H1 (cell line): Measurements from ENCODE around the gene PDK2. TPM values are rescaled to one million over a fixed set of nuclear protein-coding genes. Genes with fewer than 3 reads are reported as not detected.

ENCODE experiments used
- CTCF ChIA-PET: fragments of 300-600 bp; sonication (Branson Sonifier 250); formaldehyde crosslinking; loops from one replicate; lab custom pipeline; 2021; ENCODE audit not compliant: partially characterized antibody; lab: Charles Lee
- POLR2A ChIA-PET: fragments of 300-600 bp; sonication (Branson Sonifier 250); formaldehyde crosslinking; loops from one replicate; lab custom pipeline; 2021; ENCODE audit warnings: inconsistent platforms; ENCODE audit not compliant: partially characterized antibody; lab: Charles Lee
- DNase-seq, 2 experiments: peaks; one replicate each; pipeline versions ENCODE4 v3.0.0 to v3.0.0-alpha.2; 2010 to 2022; ENCODE audit warnings: low spot score in 2 of 2, low read depth in 1 of 2, mixed read lengths in 1 of 2
- FAIRE-seq: peaks from 2 replicates; lab custom pipeline; 2011; peaks lifted over from hg19 to GRCh38; lab: Jason Lieb, UNC
- H2AFZ ChIP-seq: 2 replicates; pipeline ENCODE4 v1.8.1; 2012; ENCODE audit warnings: low read length, inconsistent platforms
- H2AK5ac ChIP-seq: 2 replicates; pipeline ENCODE4 v1.6.1; 2013; ENCODE audit warnings: low read depth, low read length
- H2BK120ac ChIP-seq: replicated peaks from 2 replicates; pipeline ENCODE3; 2013; ENCODE audit warnings: low read depth, low read length, inconsistent platforms
- H2BK12ac ChIP-seq: 2 replicates; pipeline ENCODE4 v1.6.1; 2013; ENCODE audit warnings: low read depth, low read length
- H2BK15ac ChIP-seq: 2 replicates; pipeline ENCODE4 v1.6.1; 2013; ENCODE audit warnings: low read length
- H2BK20ac ChIP-seq: 2 replicates; pipeline ENCODE4 v1.6.1; 2013; ENCODE audit warnings: low read length
- H2BK5ac ChIP-seq: 2 replicates; pipeline ENCODE4 v1.6.1; 2013; ENCODE audit warnings: low read depth, low read length
- H3K14ac ChIP-seq: 2 replicates; pipeline ENCODE4 v1.6.1; 2013; ENCODE audit warnings: inconsistent platforms; ENCODE audit not compliant: insufficient read length
- H3K18ac ChIP-seq: 2 replicates; pipeline ENCODE4 v1.6.1; 2013; ENCODE audit warnings: low read length; ENCODE audit errors: extremely low read depth
- H3K23ac ChIP-seq: 2 replicates; pipeline ENCODE4 v1.6.1; 2013; ENCODE audit warnings: inconsistent platforms; ENCODE audit not compliant: insufficient read length
- H3K23me2 ChIP-seq: 2 replicates; pipeline ENCODE4 v1.6.1; 2013; ENCODE audit warnings: low read depth, low read length
- H3K27ac ChIP-seq: 2 replicates; pipeline ENCODE4 v1.6.1; 2011; ENCODE audit warnings: low read depth, low read length, inconsistent platforms
- H3K27me3 ChIP-seq, 4 experiments: replicated peaks in 1 of 4; 1 replicate in 1 of 4; 2 replicates in 3 of 4; pipeline versions ENCODE4 v1.6.1 to v1.8.1; 2011 to 2013; ENCODE audit warnings: low read length in 3 of 4, mild to moderate bottlenecking in 3 of 4, inconsistent platforms in 2 of 4, mixed read lengths in 2 of 4, moderate library complexity in 1 of 4; ENCODE audit not compliant: control insufficient read depth in 3 of 4, insufficient read depth in 3 of 4; ENCODE audit errors: extremely low read depth in 1 of 4
- H3K36me3 ChIP-seq, 4 experiments: 2 replicates each; pipeline versions ENCODE4 v1.6.1 to v1.8.1; 2011 to 2013; ENCODE audit warnings: mild to moderate bottlenecking in 4 of 4, low read length in 3 of 4, moderate library complexity in 2 of 4, control low read depth in 1 of 4, inconsistent platforms in 1 of 4; ENCODE audit not compliant: insufficient read depth in 4 of 4, control insufficient read depth in 2 of 4
- H3K4ac ChIP-seq: replicated peaks from 2 replicates; pipeline ENCODE3; 2013; ENCODE audit warnings: low read length, low read depth, mixed read lengths, inconsistent platforms; ENCODE audit not compliant: insufficient read length
- H3K4me1 ChIP-seq, 4 experiments: replicated peaks in 1 of 4; 1 replicate in 1 of 4; 2 replicates in 3 of 4; pipeline versions ENCODE4 v1.6.1 to v1.8.1; 2011 to 2013; ENCODE audit warnings: low read length in 3 of 4, inconsistent platforms in 2 of 4, mixed read lengths in 1 of 4; ENCODE audit not compliant: insufficient read depth in 4 of 4, control insufficient read depth in 3 of 4
- H3K4me2 ChIP-seq, 2 experiments: 2 replicates each; pipeline versions ENCODE4 v1.6.1 to v1.8.1; 2011 to 2013; ENCODE audit warnings: low read depth in 2 of 2, low read length in 2 of 2, control low read depth in 1 of 2, inconsistent platforms in 1 of 2, mild to moderate bottlenecking in 1 of 2; ENCODE audit not compliant: insufficient read depth in 1 of 2
- H3K4me3 ChIP-seq, 4 experiments: fragments of 200-600, 300-600 bp in 1 of 4; sonication (generic), shearing (Covaris generic), sonication (Bioruptor Twin) in 1 of 4; 2 replicates each; pipeline versions ENCODE4 v1.5.1 to v1.8.1; 2011 to 2016; ENCODE audit warnings: low read length in 4 of 4, low read depth in 3 of 4, control low read depth in 2 of 4, inconsistent platforms in 2 of 4, mild to moderate bottlenecking in 2 of 4, mixed read lengths in 1 of 4, moderate library complexity in 1 of 4; ENCODE audit not compliant: insufficient read depth in 2 of 4; ENCODE audit errors: extremely low read depth in 1 of 4
- H3K56ac ChIP-seq: replicated peaks from 2 replicates; pipeline ENCODE3; 2013; ENCODE audit warnings: low read depth, mild to moderate bottlenecking, mixed read lengths, low read length, inconsistent platforms; ENCODE audit not compliant: insufficient read length
- H3K79me1 ChIP-seq: 2 replicates; pipeline ENCODE4 v1.6.1; 2013; ENCODE audit warnings: low read depth, low read length, control low read depth
- H3K79me2 ChIP-seq, 2 experiments: 2 replicates each; pipeline versions ENCODE4 v1.6.1 to v1.8.1; 2012 to 2013; ENCODE audit warnings: low read length in 2 of 2, mild to moderate bottlenecking in 2 of 2, inconsistent platforms in 1 of 2; ENCODE audit not compliant: insufficient read depth in 2 of 2, control insufficient read depth in 1 of 2
- H3K9ac ChIP-seq, 4 experiments: replicated peaks in 1 of 4; 1 replicate in 1 of 4; 2 replicates in 3 of 4; pipeline versions ENCODE4 v1.6.1 to v1.8.1; 2011 to 2013; ENCODE audit warnings: low read depth in 3 of 4, low read length in 3 of 4, control low read depth in 2 of 4, mild to moderate bottlenecking in 2 of 4, moderate library complexity in 2 of 4, inconsistent platforms in 1 of 4; ENCODE audit errors: extremely low read depth in 1 of 4
- H3K9me3 ChIP-seq, 2 experiments: 2 replicates each; pipeline versions ENCODE4 v1.6.1 to v1.8.1; 2012 to 2013; ENCODE audit warnings: mild to moderate bottlenecking in 2 of 2, moderate library complexity in 2 of 2, control low read depth in 1 of 2, inconsistent platforms in 1 of 2, low read depth in 1 of 2, low read length in 1 of 2, mixed read lengths in 1 of 2; ENCODE audit not compliant: insufficient read depth in 2 of 2
- H4K20me1 ChIP-seq, 2 experiments: replicated peaks in 1 of 2; 2 replicates each; pipeline versions ENCODE3 to v1.8.1; 2011 to 2013; ENCODE audit warnings: inconsistent platforms in 2 of 2, low read length in 2 of 2, mild to moderate bottlenecking in 1 of 2; ENCODE audit not compliant: insufficient read depth in 2 of 2, control insufficient read depth in 1 of 2
- H4K5ac ChIP-seq: 2 replicates; pipeline ENCODE4 v1.6.1; 2013; ENCODE audit warnings: low read length, low read depth, mixed read lengths, inconsistent platforms; ENCODE audit not compliant: insufficient read length
- H4K8ac ChIP-seq: 2 replicates; pipeline ENCODE4 v1.8.0; 2013; ENCODE audit warnings: mild to moderate bottlenecking, moderate library complexity, low read length, inconsistent platforms; ENCODE audit not compliant: insufficient read depth; ENCODE audit errors: extremely low read depth
- H4K91ac ChIP-seq: replicated peaks from 2 replicates; pipeline ENCODE3; 2013; ENCODE audit warnings: low read length, mixed read lengths, inconsistent platforms; ENCODE audit not compliant: insufficient read length
- CEBPB ChIP-seq: IDR thresholded peaks from 2 replicates; pipeline ENCODE4 v1.6.1; 2012; ENCODE audit warnings: low read depth, low read length
- CREB1 ChIP-seq: IDR thresholded peaks from 2 replicates; pipeline ENCODE4 v1.6.1; 2012; ENCODE audit warnings: inconsistent platforms
- EP300 ChIP-seq, 2 experiments: IDR thresholded peaks; 1 replicate in 1 of 2; 2 replicates in 1 of 2; pipeline ENCODE4 v1.6.1; 2011 to 2012; ENCODE audit warnings: low read depth in 2 of 2, low read length in 2 of 2, mild to moderate bottlenecking in 2 of 2, borderline replicate concordance in 1 of 2, inconsistent platforms in 1 of 2, moderate library complexity in 1 of 2
- KDM1A ChIP-seq: fragments of 200-600, 300-600 bp; sonication (generic); IDR thresholded peaks from 2 replicates; pipeline ENCODE4 v1.7.1; 2016; ENCODE audit warnings: mild to moderate bottlenecking, low read length, borderline replicate concordance
- KDM4A ChIP-seq: IDR thresholded peaks from one replicate; pipeline ENCODE4 v1.7.1; 2012; ENCODE audit warnings: low read depth, mild to moderate bottlenecking, moderate library complexity, low read length, inconsistent platforms; ENCODE audit not compliant: severe bottlenecking
- POLR2A ChIP-seq, 2 experiments: IDR thresholded peaks; 1 replicate in 1 of 2; 2 replicates in 1 of 2; pipeline ENCODE4 v1.6.1; 2011; ENCODE audit warnings: low read depth in 2 of 2, low read length in 2 of 2, mild to moderate bottlenecking in 2 of 2; ENCODE audit errors: control extremely low read depth in 1 of 2
- POU5F1 ChIP-seq: IDR thresholded peaks from 2 replicates; pipeline ENCODE4 v1.6.1; 2011; ENCODE audit warnings: low read depth, mild to moderate bottlenecking, low read length, moderate library complexity
- SP2 ChIP-seq: IDR thresholded peaks from 2 replicates; pipeline ENCODE4 v1.6.1; 2012; ENCODE audit warnings: mild to moderate bottlenecking, low read length, inconsistent platforms
- SUZ12 ChIP-seq: fragments of 200-600 bp; sonication (generic); IDR thresholded peaks from 2 replicates; pipeline ENCODE4 v1.6.1; 2012; ENCODE audit warnings: mild to moderate bottlenecking, inconsistent platforms, low read length, moderate library complexity, mixed read lengths
- TAF1 ChIP-seq: IDR thresholded peaks from 2 replicates; pipeline ENCODE4 v1.6.1; 2011; ENCODE audit warnings: mild to moderate bottlenecking, low read depth, low read length
- TAF7 ChIP-seq: optimal IDR thresholded peaks from 2 replicates; pipeline ENCODE3; 2011; ENCODE audit warnings: low read depth, mild to moderate bottlenecking, inconsistent platforms, low read length, moderate library complexity, borderline replicate concordance
- WGBS, 2 experiments: shearing (Covaris generic) in 1 of 2; methylation state at CpG; one replicate each; pipeline versions ENCODE4 v1.1.6 to v1.1.7; 2013 to 2015; ENCODE audit warnings: low lambda C conversion rate in 2 of 2, mixed read lengths in 2 of 2, inconsistent platforms in 1 of 2, low coverage in 1 of 2, missing lambda C conversion rate in 1 of 2; ENCODE audit not compliant: insufficient replicate concordance in 2 of 2, insufficient coverage in 1 of 2, insufficient read length in 1 of 2; ENCODE audit errors: extremely low coverage in 1 of 2, missing lambda C conversion rate in 1 of 2; 5-methylcytosine and 5-hydroxymethylcytosine counted together
- polyA plus RNA-seq, 7 experiments: library from polyadenylated mRNA; depleted of rRNA in 3 of 7; stranded (reverse) in 5 of 7; unstranded in 2 of 7; fragments of >200 nt in 5 of 7; fragments of 200-250 nt in 2 of 7; gene quantifications; 1 replicate in 5 of 7; 2 replicates in 1 of 7; 4 replicates in 1 of 7; pipeline versions ENCODE4 v1.2.1 to v1.2.3, GENCODE V29; 2011 to 2013; ENCODE audit warnings: missing spikeins in 2 of 7, mixed read lengths in 2 of 7
- total RNA-seq: library from RNA; stranded (reverse); fragmentation: NEBNext Ultra II Directional; extraction: Animal tissue kit (Norgen Biotek cat#: 25700); gene quantifications from 2 replicates; pipeline ENCODE4 v1.2.1, GENCODE V29; 2021

The PDK2 gene
- total and polyA plus RNA-seq, 2 of the 8 experiments (the other 6 are each of a cell fraction or from before 2014, with no cell fraction given) = 18.3 to 121 TPM

DNA sequence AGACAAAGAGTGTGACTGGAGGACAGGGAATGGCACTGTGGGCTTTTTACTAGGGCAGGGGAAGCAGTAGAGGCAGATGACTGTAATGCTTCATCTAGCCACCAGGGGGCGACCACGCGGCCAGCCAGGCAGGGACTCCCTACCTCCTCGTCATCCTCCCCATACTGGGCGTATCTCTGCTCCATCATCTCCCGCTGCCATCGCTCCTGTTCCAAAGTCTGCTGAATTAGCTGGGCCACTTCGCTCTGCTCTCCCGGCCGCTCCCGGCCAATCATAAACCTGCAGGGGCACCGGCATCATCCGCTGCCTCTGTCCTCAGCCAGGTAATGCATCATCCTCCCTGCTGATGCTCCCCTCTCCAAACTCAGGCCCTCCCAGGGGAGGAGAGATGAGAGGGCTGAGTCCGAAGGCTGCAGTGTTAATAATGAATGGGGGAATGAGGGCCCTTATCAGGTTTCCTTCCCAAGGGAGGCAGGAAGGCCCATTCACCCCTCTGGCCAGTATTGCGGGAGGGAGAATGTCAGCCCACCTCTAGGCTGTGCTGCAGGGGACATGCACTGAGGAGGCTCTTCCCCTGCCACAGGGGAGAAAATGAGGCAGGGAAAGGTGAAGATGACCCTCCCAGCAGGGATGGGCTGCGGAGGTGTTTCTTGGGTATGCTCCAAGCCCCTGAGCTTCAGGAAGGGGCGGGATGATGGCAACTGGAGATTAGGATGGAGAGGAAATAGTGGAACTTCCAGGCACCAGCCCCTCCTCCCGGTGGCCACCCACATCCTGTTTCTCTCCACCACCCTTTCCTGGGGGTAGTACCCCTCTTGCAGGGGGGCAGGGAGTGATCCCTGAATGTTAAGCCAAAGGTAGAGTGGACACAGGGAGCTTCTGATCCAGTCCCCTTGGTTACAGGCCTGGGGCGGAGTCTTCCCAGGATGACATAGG lies 45.1 kb downstream of the PDK2 start:
- 39% methylated on average over 19 of the region's 19 CpGs; no CpG with 5 or more reads in 1 of the 2 experiments for WGBS, 2 experiments
- no peaks in the 10 kb centered on the region for H3K27me3 ChIP-seq
- FAIRE-seq (peak; percentile 92), DNase-seq (peak; percentile 72 to 96)
- H2BK12ac ChIP-seq = no peak overlapping the region
- no peak overlapping the region for H3K4ac ChIP-seq
- no peaks in the 10 kb centered on the region for H3K23me2 ChIP-seq
- H3K4me1 ChIP-seq = peaks cover 0 to 7% (median 0%) of the 10 kb centered on the region in 4 experiments; a peak in 1 of 7 replicates
- no peak overlapping the region; the same call in 1 of the 2 replicates for H3K27ac ChIP-seq
- no peak overlapping the region for H3K23ac ChIP-seq
- CTCF ChIA-PET = interaction anchor here (1.0 to 21.6 kb wide), 19 partner anchors 4 to 172 kb away, joined by 3 to 299 read pairs (median 10); partner anchors contain the start of genes COL1A1, PDK2, PPP1R9B and SAMD14
- no peak overlapping the region; a peak in 2 of 4 replicates for H3K4me2 ChIP-seq
- no peak overlapping the region for H3K9ac ChIP-seq
- H3K79me2 ChIP-seq = no peaks in the 10 kb centered on the region
- no peak overlapping the region for H4K8ac ChIP-seq
- H2AK5ac ChIP-seq = no peak overlapping the region
- no peak overlapping the region for H3K56ac ChIP-seq
- no peak overlapping the region for H2BK15ac ChIP-seq
- H2AFZ ChIP-seq = no peak overlapping the region
- peak overlapping the region; percentile 79; the same call in 1 of the 2 replicates for H3K18ac ChIP-seq
- H4K91ac ChIP-seq = no peak overlapping the region
- H4K5ac ChIP-seq = no peak overlapping the region
- H3K9me3 ChIP-seq = no peaks in the 10 kb centered on the region
- peaks cover 3 to 19% (median 13%) of the 10 kb centered on the region in 4 experiments; a peak in 5 of 8 replicates for H3K36me3 ChIP-seq
- H4K20me1 ChIP-seq = peaks cover 2 to 9% of the 10 kb centered on the region in 2 experiments
- H2BK120ac ChIP-seq = no peak overlapping the region
- no peak overlapping the region for H2BK5ac ChIP-seq
- no peak overlapping the region for H2BK20ac ChIP-seq
- POLR2A ChIA-PET = interaction anchor here (1.1 kb wide), 1 partner anchor 29 kb away, joined by 4 read pairs; no protein-coding TSS in a partner anchor
- H3K79me1 ChIP-seq = no peaks in the 10 kb centered on the region
- no peak overlapping the region for H3K14ac ChIP-seq
- H3K4me3 ChIP-seq = no peak overlapping the region
- no peak for TF ChIP-seq KDM4A
- no peak for TF ChIP-seq TAF1
- no peak for TF ChIP-seq POLR2A (IDR thresholded peaks at IDR 0.05; ENCODE audit: control extremely low read depth in 1 of 2, low read depth in 2 of 2, low read length in 2 of 2)
- peak in 1 of 2 experiments; percentile 18; a peak in 1 of 3 replicates for TF ChIP-seq EP300 (IDR thresholded peaks at IDR 0.05; ENCODE audit: borderline replicate concordance in 1 of 2, low read depth in 2 of 2, low read length in 2 of 2)
- TF ChIP-seq CREB1 = peak; percentile 85
- no peak for TF ChIP-seq KDM1A
- no peak for TF ChIP-seq POU5F1
- TF ChIP-seq TAF7 = no peak
- no peak for TF ChIP-seq SP2
- no peak for TF ChIP-seq CEBPB
- no peak for TF ChIP-seq SUZ12
